Measurements from ENCODE around the gene SMAD3. TPM values are rescaled to one million over a fixed set of nuclear protein-coding genes. Genes with fewer than 3 reads are reported as not detected.

The SMAD3 gene
- total RNA-seq, 1 donor from 2014 or later = 28.1 TPM

- DNase-seq (ENCODE audit: low spot score) = no peak
- intact Hi-C loops (cut with micrococcal nuclease) = no loop called here
- Mint-ChIP-seq H3K36me3 (ENCODE audit: low read depth) (peaks cover 68% of the 10 kb centered on the region), H3K4me1 (ENCODE audit: low read depth) (peaks cover 32% of the 10 kb centered on the region), H3K4me3 (ENCODE audit: low read depth) (no peak overlapping the region), H3K9me3 (no peaks in the 10 kb centered on the region), H3K27me3 (ENCODE audit: low read depth) (no peaks in the 10 kb centered on the region), H3K27ac (peak overlapping the region; percentile 58)
Measured at GRCh38 chr15:67175643-67176071, 110.3 kb downstream of the SMAD3 start.

DNA sequence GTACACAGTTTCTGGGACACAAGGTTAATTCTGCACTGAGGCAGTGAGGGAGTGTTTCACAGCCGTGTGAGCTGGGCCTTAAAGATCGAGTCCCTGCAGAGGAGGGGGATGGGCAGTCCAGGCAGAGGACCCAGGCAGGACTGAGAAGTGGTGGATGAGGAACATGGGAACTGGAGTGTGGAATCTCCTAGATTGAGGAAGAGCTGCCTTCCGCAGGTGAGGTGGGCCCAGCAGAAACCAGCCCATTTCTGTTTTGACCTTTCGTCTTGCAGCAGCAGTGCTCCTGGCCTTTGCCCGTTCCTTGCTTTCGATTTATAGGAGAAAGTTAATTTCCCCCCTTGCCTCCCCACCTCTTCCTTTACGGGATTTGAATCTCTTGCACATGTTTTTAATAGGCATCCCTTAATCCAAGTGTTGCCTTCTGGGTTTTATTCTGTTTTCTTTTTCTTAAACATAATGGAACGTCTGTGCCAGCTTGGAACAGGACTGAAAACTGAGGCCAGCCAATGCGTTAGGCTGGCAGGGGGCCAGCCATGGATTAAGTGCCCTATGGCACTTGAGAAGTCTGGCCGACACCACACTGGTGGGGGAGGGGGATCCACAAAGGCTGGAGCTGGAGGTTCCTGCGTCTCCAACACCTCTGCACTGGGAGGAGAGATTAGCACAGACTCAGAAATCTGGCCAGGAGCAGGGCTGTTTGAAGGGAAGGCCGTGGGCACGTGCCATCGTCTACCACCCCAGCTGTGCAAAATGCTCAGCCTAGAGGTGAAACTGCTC is 111.0 kb downstream of the SMAD3 start:
- Mint-ChIP-seq H3K9me3 (no peaks in the 10 kb centered on the region), H3K4me3 (ENCODE audit: low read depth) (no peak overlapping the region), H3K36me3 (ENCODE audit: low read depth) (peaks cover 63% of the 10 kb centered on the region), H3K27me3 (ENCODE audit: low read depth) (no peaks in the 10 kb centered on the region), H3K27ac (no peak overlapping the region), H3K4me1 (ENCODE audit: low read depth) (peaks cover 29% of the 10 kb centered on the region)
- intact Hi-C loops (cut with micrococcal nuclease) = no loop called here
- no peak for DNase-seq (ENCODE audit: low spot score)

DNA sequence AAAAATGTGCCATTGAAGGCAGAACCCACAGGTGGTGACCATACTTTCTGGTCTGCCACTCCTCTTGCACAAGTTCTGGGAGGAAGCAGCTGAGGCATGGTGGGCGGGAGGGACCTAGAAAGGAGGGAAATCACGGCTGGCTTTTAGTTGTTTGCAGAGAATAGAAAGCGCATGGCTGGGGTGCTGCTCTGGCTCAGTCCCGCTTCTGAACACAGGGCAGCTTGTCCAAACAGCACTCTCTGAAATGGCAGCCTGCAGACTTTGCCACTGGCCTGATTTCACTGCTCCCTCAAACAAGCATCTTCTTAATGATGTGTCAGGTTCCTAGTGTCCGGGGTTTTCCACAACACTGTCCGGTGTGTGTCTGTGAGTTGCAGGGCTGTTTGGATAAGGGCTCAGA is 112.3 kb downstream of the SMAD3 start:
- no peak for DNase-seq (ENCODE audit: low spot score)
- H3K4me1 Mint-ChIP-seq (ENCODE audit: low read depth) = peaks cover 21% of the 10 kb centered on the region
- H3K9me3 Mint-ChIP-seq = no peaks in the 10 kb centered on the region
- H3K4me3 Mint-ChIP-seq (ENCODE audit: low read depth) = no peak overlapping the region
- no peaks in the 10 kb centered on the region for H3K27me3 Mint-ChIP-seq (ENCODE audit: low read depth)
- peaks cover 64% of the 10 kb centered on the region for H3K36me3 Mint-ChIP-seq (ENCODE audit: low read depth)
- H3K27ac Mint-ChIP-seq = no peak overlapping the region
- intact Hi-C loops (cut with micrococcal nuclease) = no loop called here

GRCh38 chr15:67178569-67179210 is 113.3 kb downstream of the SMAD3 start:
- no peaks in the 10 kb centered on the region for H3K9me3 Mint-ChIP-seq
- H3K27me3 Mint-ChIP-seq (ENCODE audit: low read depth) = no peaks in the 10 kb centered on the region
- H3K36me3 Mint-ChIP-seq (ENCODE audit: low read depth) = peaks cover 60% of the 10 kb centered on the region
- intact Hi-C loops (cut with micrococcal nuclease) = no loop called here
- no peak overlapping the region for H3K27ac Mint-ChIP-seq
- no peak overlapping the region for H3K4me3 Mint-ChIP-seq (ENCODE audit: low read depth)
- DNase-seq (ENCODE audit: low spot score) = no peak
- peaks cover 19% of the 10 kb centered on the region for H3K4me1 Mint-ChIP-seq (ENCODE audit: low read depth)

DNA sequence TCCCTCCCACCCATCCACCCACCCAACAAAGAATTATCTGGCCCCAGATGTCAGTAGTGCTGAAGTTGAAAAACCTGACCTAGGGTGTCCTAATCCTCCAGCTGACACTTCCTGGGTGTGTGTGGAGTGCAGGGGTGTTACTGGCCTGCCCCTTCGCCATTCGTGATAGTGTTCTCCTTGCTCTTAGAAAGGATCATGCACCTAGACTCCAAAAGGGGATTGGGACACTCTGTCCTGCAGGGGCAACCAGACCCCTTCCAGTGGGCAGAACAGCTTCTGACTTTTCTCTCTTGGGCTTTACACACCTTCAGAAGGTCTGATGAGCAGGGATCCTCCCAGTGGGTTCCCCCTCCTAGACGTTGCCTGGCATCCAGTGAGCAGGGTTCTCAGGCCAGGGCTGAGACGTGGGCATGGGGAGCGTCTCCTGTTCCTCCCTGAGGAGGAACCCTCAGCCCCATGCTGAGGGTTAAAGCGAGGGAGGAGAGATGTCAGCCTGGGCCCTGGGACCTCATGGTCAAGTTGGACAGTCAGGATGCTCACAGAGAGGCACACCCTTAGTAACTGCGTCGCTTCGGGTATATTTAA is 114.1 kb downstream of the SMAD3 start:
- peaks cover 13% of the 10 kb centered on the region for H3K4me1 Mint-ChIP-seq (ENCODE audit: low read depth)
- no peaks in the 10 kb centered on the region for H3K27me3 Mint-ChIP-seq (ENCODE audit: low read depth)
- no peaks in the 10 kb centered on the region for H3K9me3 Mint-ChIP-seq
- DNase-seq (ENCODE audit: low spot score) = no peak
- peaks cover 54% of the 10 kb centered on the region for H3K36me3 Mint-ChIP-seq (ENCODE audit: low read depth)
- intact Hi-C loops (cut with micrococcal nuclease) = no loop called here
- H3K27ac Mint-ChIP-seq = no peak overlapping the region
- H3K4me3 Mint-ChIP-seq (ENCODE audit: low read depth) = no peak overlapping the region

DNA sequence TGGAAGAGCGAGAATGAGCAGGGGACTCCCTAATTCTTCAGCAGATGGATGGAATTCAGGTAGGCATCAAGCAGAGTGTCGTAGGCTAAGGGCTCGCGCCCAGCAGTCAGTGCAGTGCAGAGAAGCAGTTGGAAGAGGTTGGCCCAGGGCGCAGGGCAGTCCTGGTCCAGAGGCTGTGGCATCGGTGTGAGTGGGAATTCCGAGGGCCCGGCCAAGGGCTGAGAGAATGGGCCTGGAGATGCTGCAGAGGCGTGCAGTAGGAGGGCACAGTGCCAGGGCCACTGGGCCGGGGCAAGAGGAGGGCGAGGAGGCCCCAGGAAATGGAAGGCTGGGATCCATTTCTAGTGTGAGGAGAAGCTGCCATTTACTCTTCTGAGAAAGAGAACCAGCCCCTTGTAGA is 114.6 kb downstream of the SMAD3 start:
- Mint-ChIP-seq H3K4me1 (ENCODE audit: low read depth) (peaks cover 10% of the 10 kb centered on the region), H3K27me3 (ENCODE audit: low read depth) (no peaks in the 10 kb centered on the region), H3K4me3 (ENCODE audit: low read depth) (no peak overlapping the region), H3K36me3 (ENCODE audit: low read depth) (peaks cover 53% of the 10 kb centered on the region), H3K27ac (no peak overlapping the region), H3K9me3 (no peaks in the 10 kb centered on the region)
- intact Hi-C loops (cut with micrococcal nuclease) = no loop called here
- no peak for DNase-seq (ENCODE audit: low spot score)

DNA sequence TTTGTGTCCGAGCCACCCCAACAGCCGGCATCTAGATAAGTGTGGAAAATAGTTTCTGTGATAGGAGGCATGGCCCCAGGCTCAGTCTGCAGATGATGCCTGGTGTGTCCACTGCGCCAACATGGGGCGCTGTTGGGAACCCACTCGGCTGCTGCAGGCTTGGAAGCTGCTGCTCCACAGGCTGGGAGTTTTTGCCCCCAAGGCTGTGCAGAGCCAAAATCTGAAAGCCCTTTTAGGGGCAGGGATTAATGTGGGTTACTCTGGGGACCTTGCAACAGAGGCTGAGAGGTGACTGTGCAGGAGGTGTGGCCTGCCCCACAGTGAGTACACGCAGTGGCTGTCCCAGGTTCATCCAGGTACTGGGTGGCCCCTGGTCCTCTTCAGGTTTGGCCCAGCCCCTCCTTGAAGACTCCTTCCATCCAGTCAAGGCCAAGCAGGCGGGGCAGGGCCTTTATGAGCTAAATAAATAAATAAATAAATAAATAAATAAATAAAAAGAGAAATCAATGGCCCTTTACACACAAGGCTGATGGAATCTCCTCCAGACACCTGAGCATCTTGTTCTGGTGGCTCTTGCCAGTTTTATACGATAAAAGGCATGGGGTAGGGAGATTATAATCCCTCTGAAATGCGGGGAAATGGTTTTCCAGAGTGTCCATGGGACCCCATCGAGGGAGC is 115.3 kb downstream of the SMAD3 start:
- no peak overlapping the region for H3K27ac Mint-ChIP-seq
- H3K36me3 Mint-ChIP-seq (ENCODE audit: low read depth) = peaks cover 53% of the 10 kb centered on the region
- peaks cover 10% of the 10 kb centered on the region for H3K4me1 Mint-ChIP-seq (ENCODE audit: low read depth)
- no peak for DNase-seq (ENCODE audit: low spot score)
- intact Hi-C loops (cut with micrococcal nuclease) = no loop called here
- no peak overlapping the region for H3K4me3 Mint-ChIP-seq (ENCODE audit: low read depth)
- no peaks in the 10 kb centered on the region for H3K27me3 Mint-ChIP-seq (ENCODE audit: low read depth)
- no peaks in the 10 kb centered on the region for H3K9me3 Mint-ChIP-seq

GRCh38 chr15:67181221-67181639 is 115.8 kb downstream of the SMAD3 start:
- no peak overlapping the region for H3K27ac Mint-ChIP-seq
- peaks cover 52% of the 10 kb centered on the region for H3K36me3 Mint-ChIP-seq (ENCODE audit: low read depth)
- H3K4me1 Mint-ChIP-seq (ENCODE audit: low read depth) = peaks cover 11% of the 10 kb centered on the region
- DNase-seq (ENCODE audit: low spot score) = no peak
- H3K9me3 Mint-ChIP-seq = no peaks in the 10 kb centered on the region
- no peaks in the 10 kb centered on the region for H3K27me3 Mint-ChIP-seq (ENCODE audit: low read depth)
- H3K4me3 Mint-ChIP-seq (ENCODE audit: low read depth) = no peak overlapping the region
- intact Hi-C loops (cut with micrococcal nuclease) = no loop called here

- H3K27ac Mint-ChIP-seq = no peak overlapping the region
- H3K4me1 Mint-ChIP-seq (ENCODE audit: low read depth) = peaks cover 12% of the 10 kb centered on the region
- no peak overlapping the region for H3K4me3 Mint-ChIP-seq (ENCODE audit: low read depth)
- DNase-seq (ENCODE audit: low spot score) = no peak
- intact Hi-C loops (cut with micrococcal nuclease) = no loop called here
- peaks cover 65% of the 10 kb centered on the region for H3K36me3 Mint-ChIP-seq (ENCODE audit: low read depth)
- no peaks in the 10 kb centered on the region for H3K9me3 Mint-ChIP-seq
- no peaks in the 10 kb centered on the region for H3K27me3 Mint-ChIP-seq (ENCODE audit: low read depth)
Measured at GRCh38 chr15:67183443-67184169, 118.2 kb downstream of the SMAD3 start.

- H3K4me1 Mint-ChIP-seq (ENCODE audit: low read depth) = peaks cover 9% of the 10 kb centered on the region
- no peak for DNase-seq (ENCODE audit: low spot score)
- no peak overlapping the region for H3K4me3 Mint-ChIP-seq (ENCODE audit: low read depth)
- H3K27ac Mint-ChIP-seq = no peak overlapping the region
- peaks cover 66% of the 10 kb centered on the region for H3K36me3 Mint-ChIP-seq (ENCODE audit: low read depth)
- H3K9me3 Mint-ChIP-seq = no peaks in the 10 kb centered on the region
- H3K27me3 Mint-ChIP-seq (ENCODE audit: low read depth) = no peaks in the 10 kb centered on the region
- intact Hi-C loops (cut with micrococcal nuclease) = no loop called here
Measured at GRCh38 chr15:67184208-67184925, 119.0 kb downstream of the SMAD3 start.

DNA sequence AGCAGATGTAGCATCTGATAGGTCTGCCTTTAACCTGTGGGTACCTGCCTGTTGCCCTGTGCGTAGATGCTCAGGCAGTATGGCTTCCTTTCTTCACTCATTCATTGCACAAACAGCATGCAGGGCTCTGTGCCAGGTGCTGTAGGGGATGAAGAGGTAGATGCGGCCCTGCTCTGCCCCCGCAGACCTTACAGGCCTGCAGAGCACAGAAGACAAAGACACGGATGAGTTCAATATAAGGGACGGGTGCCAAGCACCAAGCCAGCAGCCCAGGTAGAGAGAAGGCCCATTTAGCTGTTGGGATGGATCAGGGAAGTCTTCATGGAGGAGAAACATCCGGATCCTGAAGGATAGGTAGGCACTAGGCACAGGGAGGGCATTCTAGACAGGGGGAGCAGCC is 119.6 kb downstream of the SMAD3 start:
- no peak for DNase-seq (ENCODE audit: low spot score)
- Mint-ChIP-seq H3K4me1 (ENCODE audit: low read depth) (peaks cover 9% of the 10 kb centered on the region), H3K36me3 (ENCODE audit: low read depth) (peaks cover 65% of the 10 kb centered on the region), H3K27me3 (ENCODE audit: low read depth) (no peaks in the 10 kb centered on the region), H3K9me3 (no peaks in the 10 kb centered on the region), H3K4me3 (ENCODE audit: low read depth) (no peak overlapping the region), H3K27ac (no peak overlapping the region)
- intact Hi-C loops (cut with micrococcal nuclease) = no loop called here

All from activated T-helper 2 cell treated with anti-CD3 and anti-CD28 coated beads, Interferon-gamma antibody, Interleukin-2, Interleukin-4, amounts not matched to agents 10 μg/mL and 5 μg/mL and 100 μg/mL, durations not matched to agents 14 hours and 24 hours and 36 hours (primary cell).